ENCODE data around the gene SRGN. TPM values are rescaled to one million over a fixed set of nuclear protein-coding genes. Genes with fewer than 3 reads are reported as not detected.

The SRGN gene
- total and polyA plus RNA-seq, 11 donors = 28.8 to 214 (median 54.7) TPM

DNA sequence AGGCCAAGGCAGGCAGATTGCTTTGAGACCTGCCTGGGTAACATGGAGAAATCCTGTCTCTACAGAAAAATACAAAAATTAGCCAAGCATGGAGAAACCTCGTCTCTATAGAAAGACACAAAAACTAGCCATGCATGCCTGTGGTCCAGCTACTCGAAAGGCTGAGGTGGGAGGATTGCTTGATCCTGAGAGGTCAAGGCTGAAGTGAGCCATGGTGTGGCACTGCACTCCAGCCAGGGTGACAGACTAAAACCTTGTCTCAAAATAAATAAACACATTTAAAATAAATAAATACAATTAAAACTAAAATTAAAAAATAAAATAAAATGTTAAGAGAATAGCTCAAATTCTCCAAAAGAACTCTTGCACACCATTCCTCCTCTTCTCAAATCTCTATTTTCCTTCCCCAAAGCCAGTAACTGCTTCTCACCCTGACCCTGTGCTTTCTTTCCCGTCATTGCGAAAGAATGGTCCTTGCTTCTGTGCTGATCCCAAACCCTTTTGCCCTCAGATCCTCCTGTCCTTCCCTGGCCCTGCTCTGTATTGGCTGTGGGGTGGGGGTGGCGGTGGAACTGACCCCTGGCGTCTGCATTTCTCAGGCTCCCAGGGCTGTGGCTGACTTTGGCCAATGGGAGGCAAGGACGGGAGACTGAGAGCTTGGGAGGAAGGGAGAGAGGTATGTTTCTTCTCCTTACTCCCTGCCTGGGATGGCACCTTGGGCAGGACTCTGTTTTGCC, 12.4 kb downstream of the SRGN start:
- 57 to 61% (median 60%) methylated on average over 7 of the region's 7 CpGs for WGBS, 4 donors
- no peak overlapping the region for H3K4me3 ChIP-seq
- H3K4me1 ChIP-seq = peaks cover 0 to 49% (median 0%) of the 10 kb centered on the region in 12 donors
- intact Hi-C loops (cut with DNase I) = no loop called here
- H3K9me3 ChIP-seq = no peaks in the 10 kb centered on the region
- H3K27ac ChIP-seq = peak overlapping the region in 1 of 12 donors; percentile 20
- TF ChIP-seq POLR2A (IDR thresholded peaks at IDR 0.05) = no peak
- TF ChIP-seq, protein P1, sequence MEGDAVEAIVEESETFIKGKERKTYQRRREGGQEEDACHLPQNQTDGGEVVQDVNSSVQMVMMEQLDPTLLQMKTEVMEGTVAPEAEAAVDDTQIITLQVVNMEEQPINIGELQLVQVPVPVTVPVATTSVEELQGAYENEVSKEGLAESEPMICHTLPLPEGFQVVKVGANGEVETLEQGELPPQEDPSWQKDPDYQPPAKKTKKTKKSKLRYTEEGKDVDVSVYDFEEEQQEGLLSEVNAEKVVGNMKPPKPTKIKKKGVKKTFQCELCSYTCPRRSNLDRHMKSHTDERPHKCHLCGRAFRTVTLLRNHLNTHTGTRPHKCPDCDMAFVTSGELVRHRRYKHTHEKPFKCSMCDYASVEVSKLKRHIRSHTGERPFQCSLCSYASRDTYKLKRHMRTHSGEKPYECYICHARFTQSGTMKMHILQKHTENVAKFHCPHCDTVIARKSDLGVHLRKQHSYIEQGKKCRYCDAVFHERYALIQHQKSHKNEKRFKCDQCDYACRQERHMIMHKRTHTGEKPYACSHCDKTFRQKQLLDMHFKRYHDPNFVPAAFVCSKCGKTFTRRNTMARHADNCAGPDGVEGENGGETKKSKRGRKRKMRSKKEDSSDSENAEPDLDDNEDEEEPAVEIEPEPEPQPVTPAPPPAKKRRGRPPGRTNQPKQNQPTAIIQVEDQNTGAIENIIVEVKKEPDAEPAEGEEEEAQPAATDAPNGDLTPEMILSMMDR (IDR thresholded peaks at IDR 0.05) = no peak
- no peaks in the 10 kb centered on the region for H3K27me3 ChIP-seq
- ATAC-seq (peak in 1 of 4 donors; percentile 7), DNase-seq (no peak)
- H3K36me3 ChIP-seq = peaks cover 0 to 80% (median 26%) of the 10 kb centered on the region in 9 donors

GRCh38 chr10:69101451-69102095, 13.7 kb downstream of the SRGN start:
- Histone ChIP-seq H3K27me3 (no peaks in the 10 kb centered on the region), H3K27ac (peak overlapping the region in 1 of 12 donors; percentile 28), H3K4me1 (peaks cover 0 to 38% (median 0%) of the 10 kb centered on the region in 12 donors), H3K9me3 (no peaks in the 10 kb centered on the region), H3K4me3 (no peak overlapping the region), H3K36me3 (peaks cover 0 to 78% (median 27%) of the 10 kb centered on the region in 9 donors)
- intact Hi-C loops (cut with DNase I) = no loop called here
- WGBS, 4 donors = 63 to 71% (median 66%) methylated on average over 6 of the region's 6 CpGs
- ATAC-seq (peak in 1 of 4 donors; percentile 40), DNase-seq (no peak)
- TF ChIP-seq, protein P1 (IDR thresholded peaks at IDR 0.05) = no peak
- no peak for TF ChIP-seq POLR2A (IDR thresholded peaks at IDR 0.05)

DNA sequence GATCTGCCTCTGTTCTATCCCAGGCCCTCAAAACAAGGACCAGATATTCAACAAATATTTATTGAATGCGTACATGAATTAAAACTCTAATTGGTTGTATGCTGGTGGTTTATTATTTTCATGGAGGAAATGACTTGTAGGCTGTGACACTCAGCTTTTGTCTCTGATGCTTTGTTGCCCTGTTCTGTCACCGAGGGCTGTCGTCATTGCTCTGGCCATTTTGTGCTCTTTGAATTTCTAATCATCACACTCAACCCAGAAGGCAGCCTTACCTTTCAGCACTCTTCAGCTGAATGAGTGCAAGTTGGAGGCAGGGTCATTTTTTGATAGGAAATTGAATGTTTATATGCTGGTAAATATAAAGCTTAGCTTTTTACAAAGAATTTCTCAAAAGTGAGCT, 14.5 kb downstream of the SRGN start:
- DNase-seq (no peak), ATAC-seq (no peak)
- Histone ChIP-seq H3K27ac (no peak overlapping the region), H3K9me3 (no peaks in the 10 kb centered on the region), H3K36me3 (peaks cover 0 to 69% (median 27%) of the 10 kb centered on the region in 9 donors), H3K4me3 (no peak overlapping the region), H3K4me1 (peaks cover 0 to 33% (median 0%) of the 10 kb centered on the region in 12 donors), H3K27me3 (no peaks in the 10 kb centered on the region)
- intact Hi-C loops (cut with DNase I) = no loop called here
- TF ChIP-seq POLR2A (IDR thresholded peaks at IDR 0.05) = no peak
- TF ChIP-seq, protein P1 (IDR thresholded peaks at IDR 0.05) = no peak
- WGBS, 4 donors = 60 to 78% (median 73%) methylated on average over 3 of the region's 3 CpGs

DNA sequence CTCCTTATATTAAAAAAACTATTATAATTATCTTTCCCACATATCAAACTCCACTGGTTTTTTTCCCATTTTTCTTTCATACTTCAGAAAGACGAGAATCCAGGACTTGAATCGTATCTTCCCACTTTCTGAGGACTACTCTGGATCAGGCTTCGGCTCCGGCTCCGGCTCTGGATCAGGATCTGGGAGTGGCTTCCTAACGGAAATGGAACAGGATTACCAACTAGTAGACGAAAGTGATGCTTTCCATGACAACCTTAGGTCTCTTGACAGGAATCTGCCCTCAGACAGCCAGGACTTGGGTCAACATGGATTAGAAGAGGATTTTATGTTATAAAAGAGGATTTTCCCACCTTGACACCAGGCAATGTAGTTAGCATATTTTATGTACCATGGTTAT, 15.9 kb downstream of the SRGN start:
- peak overlapping the region in 2 of 12 donors; percentile 27 for H3K27ac ChIP-seq
- H3K36me3 ChIP-seq = peaks cover 0 to 56% (median 14%) of the 10 kb centered on the region in 9 donors
- TF ChIP-seq, protein P1 (IDR thresholded peaks at IDR 0.05) = no peak
- H3K4me3 ChIP-seq = no peak overlapping the region
- H3K27me3 ChIP-seq = no peaks in the 10 kb centered on the region
- H3K9me3 ChIP-seq = no peaks in the 10 kb centered on the region
- H3K4me1 ChIP-seq = peaks cover 0 to 33% (median 0%) of the 10 kb centered on the region in 12 donors
- DNase-seq = no peak
- WGBS, 4 donors = 49 to 65% (median 59%) methylated on average over 7 of the region's 7 CpGs
- intact Hi-C loops (cut with DNase I) = no loop called here
- peak in 2 of 4 donors; percentile 46 to 63 for ATAC-seq

All from heart left ventricle (tissue), 16 donors.